Stimulated activated CD8-positive, alpha-beta memory T cell treated with anti-CD3 and anti-CD28 coated beads, Interleukin-15, amount 100 ng/mL, for 24 hours (primary cell): ENCODE results near the gene TTC32.
A peak's percentile ranks its signal among the peaks of the same experiment; 100 is the strongest.

Source experiments
- DNase-seq: peaks from one replicate; pipeline ENCODE4 v3.0.0-alpha.2; 2020; ENCODE audit warnings: low read depth

TTC32 gene

DNA sequence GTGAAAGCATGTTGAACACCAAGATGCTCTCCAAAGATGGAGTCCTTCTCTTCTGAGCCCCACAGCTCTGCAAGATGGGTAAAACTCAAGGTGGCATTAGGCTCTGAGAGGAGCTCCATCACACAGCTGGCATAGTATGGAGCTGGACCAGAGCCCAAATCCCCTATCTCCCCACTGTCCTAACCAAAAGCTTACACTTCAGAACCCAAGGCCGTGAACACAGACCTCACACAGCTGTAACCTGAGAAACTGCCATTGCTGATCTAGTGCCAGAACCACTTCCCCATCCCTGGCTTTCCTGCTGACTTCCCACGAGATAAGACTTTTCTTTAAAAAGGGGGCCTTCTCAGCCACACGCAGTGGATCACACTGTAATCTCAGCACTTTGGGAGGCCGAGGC is 25.0 kb downstream of the TTC32 start:
- DNase-seq, result no peak

- no peak for DNase-seq
Observed at GRCh38 chr2:19875280-19875679, 26.5 kb downstream of the TTC32 start.

DNA sequence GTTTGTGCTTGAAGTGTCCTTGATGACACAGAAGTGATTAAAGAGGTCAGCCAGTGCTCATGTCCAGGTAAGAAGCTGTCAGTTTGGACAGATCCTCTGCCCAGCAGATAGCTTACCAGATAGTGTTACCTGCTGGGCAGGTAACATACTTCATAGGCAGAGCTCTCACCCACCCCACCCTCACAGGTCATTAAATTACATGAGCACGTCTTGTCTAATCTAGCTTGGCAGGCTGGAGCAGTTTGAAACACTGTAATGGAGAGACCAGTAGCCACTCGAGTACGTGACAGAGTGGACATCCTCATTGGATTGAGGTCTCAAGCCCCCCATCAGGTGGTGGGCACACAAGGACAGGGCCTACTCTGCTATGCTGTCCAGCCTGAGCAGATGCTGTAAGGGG is 27.1 kb downstream of the TTC32 start:
- no peak for DNase-seq

DNA sequence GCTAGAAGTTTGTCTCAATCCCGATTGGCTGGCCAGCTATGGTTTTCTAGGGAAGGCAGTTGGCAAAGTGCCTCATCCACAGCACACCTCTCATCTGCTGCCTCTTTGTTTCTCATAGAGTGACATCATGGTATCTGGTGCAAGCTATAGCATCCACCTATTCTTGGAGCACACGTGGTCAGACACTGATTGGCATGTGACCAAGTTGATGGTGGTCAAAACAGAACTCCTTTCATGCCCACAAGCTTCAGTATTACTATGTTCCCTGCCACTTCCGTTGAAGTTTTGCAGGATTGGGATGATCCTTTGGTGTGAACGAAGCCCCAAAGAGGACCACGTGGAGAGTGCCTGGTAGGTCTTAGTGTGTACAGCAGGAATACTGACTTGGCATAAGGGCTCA is 28.8 kb downstream of the TTC32 start:
- DNase-seq, result no peak

DNA sequence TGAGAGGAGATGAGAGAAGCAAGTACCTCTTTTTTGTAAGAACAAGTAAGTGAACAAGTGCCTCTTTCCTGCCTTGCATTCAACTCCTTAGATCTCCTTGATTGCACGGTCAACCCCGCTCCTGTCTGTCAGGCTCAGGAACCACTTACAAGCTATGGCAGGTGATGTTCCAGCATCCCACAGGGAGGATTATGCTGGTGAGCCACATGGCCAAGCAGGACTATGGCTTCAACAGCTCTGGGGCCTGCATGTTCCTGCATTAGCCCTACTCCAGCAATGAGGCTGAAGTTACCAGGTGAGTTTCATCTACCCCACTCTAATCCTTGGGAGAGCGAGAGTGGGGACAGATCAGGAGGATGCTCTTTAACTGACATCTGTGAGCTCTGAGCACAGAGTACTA is 29.5 kb downstream of the TTC32 start:
- DNase-seq, result no peak

- DNase-seq, result no peak
Observed at GRCh38 chr2:19871836-19872235, 29.9 kb downstream of the TTC32 start.

DNA sequence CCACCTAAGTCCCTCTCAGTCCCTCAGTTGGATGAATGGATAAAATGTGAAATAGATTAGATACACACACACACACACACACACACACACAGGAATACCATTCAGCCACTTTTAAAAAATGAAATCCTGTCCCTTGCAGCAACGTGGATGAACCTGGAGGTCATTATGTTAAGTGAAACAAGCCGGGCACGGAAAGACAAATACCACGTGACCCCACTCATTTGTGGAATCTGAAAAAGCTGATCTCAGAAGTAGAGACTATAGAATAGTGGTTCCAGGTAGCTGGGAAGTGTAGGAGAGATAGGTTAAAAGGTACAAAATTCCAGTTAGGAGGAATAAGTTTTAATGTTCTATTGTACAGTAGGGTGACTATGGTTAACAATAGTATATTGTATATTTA is 31.0 kb downstream of the TTC32 start:
- no peak for DNase-seq

- peak; percentile 6 for DNase-seq
Observed at GRCh38 chr2:19868701-19869580, 32.8 kb downstream of the TTC32 start.

- DNase-seq, result no peak
Observed at GRCh38 chr2:19868224-19868623, 33.6 kb downstream of the TTC32 start.

GRCh38 chr2:19866771-19867170 is 35.0 kb downstream of the TTC32 start:
- DNase-seq, result no peak

DNA sequence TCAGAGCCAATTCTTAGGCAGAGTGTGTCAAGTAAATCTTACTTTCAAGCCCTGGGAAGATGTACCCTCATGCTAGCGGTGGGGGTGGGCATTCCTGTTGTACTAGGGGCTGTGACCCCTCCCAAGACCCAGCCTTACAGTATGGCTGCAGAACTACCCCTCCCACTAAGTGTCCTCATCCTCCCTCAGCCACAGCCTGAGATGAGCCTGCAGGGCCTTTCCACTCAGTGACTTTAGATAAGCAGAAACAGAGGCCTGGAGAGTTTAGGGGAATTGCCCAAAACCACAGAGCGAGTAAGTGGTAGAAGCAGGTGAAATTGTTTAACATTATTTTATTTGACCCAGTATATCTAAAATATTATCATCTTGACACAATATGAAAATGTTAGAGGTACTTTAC is 36.6 kb downstream of the TTC32 start:
- DNase-seq, result no peak

GRCh38 chr2:19864381-19864780 is 37.4 kb downstream of the TTC32 start:
- no peak for DNase-seq

DNA sequence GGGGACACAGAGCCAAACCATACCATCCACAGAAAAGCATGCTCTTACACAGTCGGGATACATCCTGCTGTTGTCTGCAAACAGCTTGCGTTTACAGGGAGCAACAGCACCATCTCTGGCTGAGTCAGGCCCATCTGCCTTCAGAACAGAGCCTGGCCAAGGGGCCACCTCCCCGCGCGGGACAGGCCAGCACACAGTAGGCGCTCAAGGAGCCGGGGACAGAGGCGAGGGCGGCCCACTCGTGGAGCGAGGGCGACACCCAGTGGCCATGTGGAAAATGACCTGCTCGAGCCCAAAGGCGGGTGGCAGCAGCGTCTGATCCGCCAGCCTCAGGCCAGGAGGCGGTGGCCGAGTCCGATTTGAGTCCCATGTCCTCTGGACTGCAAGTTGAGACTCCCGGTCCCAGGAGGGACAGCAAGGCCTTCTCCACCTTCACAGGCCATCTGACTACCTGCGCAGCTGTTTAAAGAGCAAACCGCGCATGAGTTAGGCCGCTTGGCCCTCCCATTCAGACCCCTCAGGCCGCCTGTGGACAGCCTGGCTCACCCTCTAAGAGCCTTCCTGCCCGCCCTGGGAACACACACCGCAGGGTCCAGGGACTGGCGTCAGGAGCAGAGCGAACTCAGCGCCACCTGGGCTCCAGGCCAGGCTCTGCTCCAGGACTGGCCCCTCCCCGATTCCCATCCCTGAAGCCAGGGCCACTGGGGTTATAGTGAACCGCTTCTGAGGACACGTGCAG is 38.3 kb downstream of the TTC32 start:
- DNase-seq, result peak; percentile 54

DNA sequence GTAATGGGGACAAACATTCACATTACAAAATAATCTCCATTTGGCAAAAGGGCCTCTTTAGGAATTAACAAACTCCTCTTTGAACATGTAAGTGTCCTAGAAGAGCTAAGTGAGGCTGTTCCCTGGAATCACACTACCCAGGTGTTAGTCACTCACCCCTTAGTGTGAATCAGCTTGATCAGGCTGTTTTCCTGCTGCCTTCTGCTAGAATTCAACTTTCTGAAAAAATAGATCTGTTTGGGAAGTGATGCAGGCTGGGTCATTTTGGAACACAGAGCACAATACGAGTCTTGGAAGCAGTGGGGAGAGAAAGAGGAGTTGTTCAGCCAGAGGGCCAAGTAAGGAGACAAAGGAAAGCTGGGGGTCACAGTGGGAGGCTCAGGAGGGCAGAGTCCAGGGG is 40.0 kb downstream of the TTC32 start:
- no peak for DNase-seq

- DNase-seq, result no peak
Observed at GRCh38 chr2:19860022-19860421, 41.8 kb downstream of the TTC32 start.

DNA sequence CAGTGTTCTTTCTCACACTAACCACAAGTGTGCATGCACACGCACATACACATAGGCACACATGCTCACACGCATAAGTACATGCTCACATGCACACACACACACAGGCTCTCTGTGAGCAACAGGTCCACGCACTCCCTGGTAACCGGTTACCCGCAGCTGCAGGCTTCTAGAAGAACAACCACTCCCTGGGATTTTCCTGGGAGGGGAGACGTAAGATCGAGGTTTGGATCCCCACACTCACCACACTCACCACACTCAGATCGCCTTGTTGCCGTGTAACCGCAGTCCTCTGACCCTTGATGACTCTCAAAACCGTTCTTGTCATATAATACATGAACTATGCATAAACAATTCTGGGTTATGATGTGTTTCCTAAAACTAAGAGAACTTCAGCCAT is 42.2 kb downstream of the TTC32 start:
- DNase-seq, result no peak

- DNase-seq, result no peak
Observed at GRCh38 chr2:19857806-19858205, 44.0 kb downstream of the TTC32 start.

GRCh38 chr2:19857100-19857499 is 44.7 kb downstream of the TTC32 start:
- no peak for DNase-seq

GRCh38 chr2:19855542-19856431 is 46.0 kb downstream of the TTC32 start:
- no peak for DNase-seq

- no peak for DNase-seq
Observed at GRCh38 chr2:19854596-19855541, 46.9 kb downstream of the TTC32 start.

- no peak for DNase-seq
Observed at GRCh38 chr2:19851116-19851695, 50.6 kb downstream of the TTC32 start.
